BJ (cell line): ENCODE data around the gene GRIN2D. TPM values are rescaled to one million over a fixed set of nuclear protein-coding genes. Genes with fewer than 3 reads are reported as not detected.

Source experiments
- CTCF ChIA-PET: fragments of 350-600 bp; formaldehyde crosslinking; extraction: SDS; loops from one replicate; lab custom pipeline; 2021; ENCODE audit warnings: antibody characterized with exemption, inconsistent platforms; lab: Yijun Ruan, JAX
- POLR2A ChIA-PET: fragments of 300-600 bp; sonication (Branson Sonifier 250); formaldehyde crosslinking; extraction: SDS; loops from one replicate; lab custom pipeline; 2021; ENCODE audit warnings: antibody characterized with exemption; lab: Charles Lee
- DNase-seq: peaks from one replicate; pipeline ENCODE4 v3.0.0-alpha.2; 2011; ENCODE audit warnings: low read depth
- H3K27me3 ChIP-seq: 2 replicates; pipeline ENCODE4 v1.6.0; 2011; ENCODE audit warnings: low read length; ENCODE audit not compliant: control insufficient read depth, insufficient read depth
- H3K36me3 ChIP-seq: 2 replicates; pipeline ENCODE4 v1.5.1; 2011; ENCODE audit warnings: low read length; ENCODE audit not compliant: control insufficient read depth, insufficient read depth
- H3K4me3 ChIP-seq: 2 replicates; pipeline ENCODE4 v1.5.1; 2011; ENCODE audit warnings: low read depth, mild to moderate bottlenecking, control low read depth, low read length
- polyA plus RNA-seq: library from polyadenylated mRNA; depleted of rRNA; stranded (reverse); fragments of >200 nt; gene quantifications from 2 replicates; pipeline ENCODE4 v1.2.3, GENCODE V29; 2011; rRNA removed
- TF ChIP-seq, protein P1 (sequence below): IDR thresholded peaks from 2 replicates; pipeline ENCODE4 v1.5.1; 2011; ENCODE audit warnings: low read depth, mild to moderate bottlenecking, control low read depth, inconsistent platforms, low read length, moderate library complexity; ENCODE audit not compliant: insufficient read depth

Gene GRIN2D
- polyA plus RNA-seq, 1 experiment = 0.64 TPM

DNA sequence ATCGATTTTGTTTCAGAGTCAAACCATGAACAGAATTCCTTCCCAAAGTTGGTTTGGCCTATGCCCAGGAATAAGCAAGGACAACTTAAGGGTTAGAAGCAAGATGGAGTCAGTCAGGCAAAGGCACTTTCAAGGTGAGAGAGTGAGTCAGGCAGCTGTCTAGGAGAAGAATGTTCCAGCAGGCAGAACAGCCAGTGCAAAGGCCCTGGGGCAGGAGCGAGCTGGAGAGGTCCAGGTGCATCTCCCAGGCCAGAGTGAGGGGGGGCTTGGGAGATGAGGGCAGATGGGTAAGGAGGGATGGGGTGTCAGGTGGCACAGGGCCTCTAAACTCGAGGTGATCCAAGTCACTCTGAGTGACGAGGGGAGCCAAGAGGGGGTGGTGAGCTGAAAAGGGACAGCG, 43.1 kb downstream of the GRIN2D start:
- Histone ChIP-seq H3K36me3 (no peaks in the 10 kb centered on the region), H3K4me3 (no peak overlapping the region), H3K27me3 (no peaks in the 10 kb centered on the region)
- ChIA-PET POLR2A (no interaction called here), CTCF (no interaction called here)
- DNase-seq = no peak
- TF ChIP-seq, protein P1, sequence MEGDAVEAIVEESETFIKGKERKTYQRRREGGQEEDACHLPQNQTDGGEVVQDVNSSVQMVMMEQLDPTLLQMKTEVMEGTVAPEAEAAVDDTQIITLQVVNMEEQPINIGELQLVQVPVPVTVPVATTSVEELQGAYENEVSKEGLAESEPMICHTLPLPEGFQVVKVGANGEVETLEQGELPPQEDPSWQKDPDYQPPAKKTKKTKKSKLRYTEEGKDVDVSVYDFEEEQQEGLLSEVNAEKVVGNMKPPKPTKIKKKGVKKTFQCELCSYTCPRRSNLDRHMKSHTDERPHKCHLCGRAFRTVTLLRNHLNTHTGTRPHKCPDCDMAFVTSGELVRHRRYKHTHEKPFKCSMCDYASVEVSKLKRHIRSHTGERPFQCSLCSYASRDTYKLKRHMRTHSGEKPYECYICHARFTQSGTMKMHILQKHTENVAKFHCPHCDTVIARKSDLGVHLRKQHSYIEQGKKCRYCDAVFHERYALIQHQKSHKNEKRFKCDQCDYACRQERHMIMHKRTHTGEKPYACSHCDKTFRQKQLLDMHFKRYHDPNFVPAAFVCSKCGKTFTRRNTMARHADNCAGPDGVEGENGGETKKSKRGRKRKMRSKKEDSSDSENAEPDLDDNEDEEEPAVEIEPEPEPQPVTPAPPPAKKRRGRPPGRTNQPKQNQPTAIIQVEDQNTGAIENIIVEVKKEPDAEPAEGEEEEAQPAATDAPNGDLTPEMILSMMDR = no peak

DNA sequence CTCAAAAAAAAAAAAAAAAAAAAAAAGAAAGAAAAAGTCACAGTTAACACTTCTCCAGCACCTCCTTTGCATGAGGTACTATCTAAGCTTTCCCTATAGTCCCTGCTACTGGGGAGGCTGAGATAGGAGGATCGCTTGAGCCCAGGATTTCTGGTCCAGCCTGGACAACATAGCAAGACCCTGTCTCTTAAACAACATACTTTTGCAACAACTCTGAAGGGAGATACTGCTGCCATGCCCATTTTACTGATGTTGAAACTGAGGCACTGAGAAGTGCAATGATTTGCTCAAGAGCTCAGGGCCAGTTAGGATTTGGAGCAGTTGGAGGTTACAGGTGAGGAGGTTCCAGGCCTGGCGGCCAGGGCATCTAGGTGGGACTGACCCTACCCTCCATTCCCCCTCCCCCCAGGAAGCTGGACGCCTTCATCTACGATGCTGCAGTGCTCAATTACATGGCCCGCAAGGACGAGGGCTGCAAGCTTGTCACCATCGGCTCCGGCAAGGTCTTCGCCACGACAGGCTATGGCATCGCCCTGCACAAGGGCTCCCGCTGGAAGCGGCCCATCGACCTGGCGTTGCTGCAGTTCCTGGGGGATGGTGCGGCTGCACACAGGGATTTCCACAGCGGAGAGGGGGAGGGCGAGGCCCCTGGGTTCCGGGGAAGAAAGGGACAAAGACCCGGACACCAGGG, 48.0 kb downstream of the GRIN2D start:
- TF ChIP-seq, protein P1 = no peak
- ChIA-PET CTCF (interaction anchor here (0.8 to 1.5 kb wide), 3 partner anchors 15 to 50 kb away, joined by 3 to 5 read pairs (median 3); partner anchors contain the start of gene KDELR1), POLR2A (interaction anchor here (0.6 kb wide), 1 partner anchor 27 kb away, joined by 26 read pairs; no protein-coding TSS in a partner anchor)
- Histone ChIP-seq H3K4me3 (no peak overlapping the region), H3K27me3 (no peaks in the 10 kb centered on the region), H3K36me3 (no peaks in the 10 kb centered on the region)
- no peak for DNase-seq

DNA sequence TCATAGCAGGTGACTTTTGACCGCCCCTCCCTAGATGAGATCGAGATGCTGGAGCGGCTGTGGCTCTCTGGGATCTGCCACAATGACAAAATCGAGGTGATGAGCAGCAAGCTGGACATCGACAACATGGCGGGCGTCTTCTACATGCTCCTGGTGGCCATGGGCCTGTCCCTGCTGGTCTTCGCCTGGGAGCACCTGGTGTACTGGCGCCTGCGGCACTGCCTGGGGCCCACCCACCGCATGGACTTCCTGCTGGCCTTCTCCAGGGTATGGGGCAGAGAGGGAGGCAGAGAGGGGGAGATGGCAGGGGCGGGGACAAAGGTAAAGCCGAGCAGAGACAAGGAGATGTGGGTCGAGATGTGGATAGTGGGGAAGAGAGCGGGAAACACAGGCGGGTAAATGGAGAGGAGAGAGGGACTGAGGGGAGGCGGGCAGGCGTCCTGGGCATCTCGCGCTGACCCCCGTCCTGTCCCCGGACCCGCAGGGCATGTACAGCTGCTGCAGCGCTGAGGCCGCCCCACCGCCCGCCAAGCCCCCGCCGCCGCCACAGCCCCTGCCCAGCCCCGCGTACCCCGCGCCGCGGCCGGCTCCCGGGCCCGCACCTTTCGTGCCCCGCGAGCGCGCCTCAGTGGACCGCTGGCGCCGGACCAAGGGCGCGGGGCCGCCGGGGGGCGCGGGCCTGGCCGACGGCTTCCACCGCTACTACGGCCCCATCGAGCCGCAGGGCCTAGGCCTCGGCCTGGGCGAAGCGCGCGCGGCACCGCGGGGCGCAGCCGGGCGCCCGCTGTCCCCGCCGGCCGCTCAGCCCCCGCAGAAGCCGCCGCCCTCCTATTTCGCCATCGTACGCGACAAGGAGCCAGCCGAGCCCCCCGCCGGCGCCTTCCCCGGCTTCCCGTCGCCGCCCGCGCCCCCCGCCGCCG, 48.9 kb downstream of the GRIN2D start:
- DNase-seq = no peak
- Histone ChIP-seq H3K27me3 (no peaks in the 10 kb centered on the region), H3K4me3 (no peak overlapping the region), H3K36me3 (no peaks in the 10 kb centered on the region)
- CTCF ChIA-PET = interaction anchor here (0.8 to 1.5 kb wide), 2 partner anchors 15 to 51 kb away, joined by 3 to 5 read pairs; partner anchors contain the start of gene KDELR1
- POLR2A ChIA-PET = no interaction called here
- TF ChIP-seq, protein P1 = no peak

- ChIA-PET POLR2A (no interaction called here), CTCF (interaction anchor here (0.9 to 1.0 kb wide), 2 partner anchors 15 to 52 kb away, joined by 3 read pairs; partner anchors contain the start of gene KDELR1)
- H3K36me3 ChIP-seq = no peaks in the 10 kb centered on the region
- TF ChIP-seq, protein P1 = no peak
- no peak overlapping the region for H3K4me3 ChIP-seq
- DNase-seq = no peak
- H3K27me3 ChIP-seq = no peaks in the 10 kb centered on the region
Measured at GRCh38 chr19:48443256-48443655, 49.8 kb downstream of the GRIN2D start.

Other genes with a start within 250 kb of the GRIN2D start
- gene LIG1, start 223.3 kb upstream of the GRIN2D start, polyA plus RNA-seq = 11.5 and 19.5 TPM in 2 replicates
- gene ZSWIM9, start 223.0 kb upstream of the GRIN2D start, polyA plus RNA-seq = 0.61 and 0.75 TPM in 2 replicates
- 15.0 and 16.1 TPM in 2 replicates for gene CARD8, start 137.8 kb upstream of the GRIN2D start, polyA plus RNA-seq
- 0.07 and 0.13 TPM in 2 replicates for gene ZNF114, start 123.6 kb upstream of the GRIN2D start, polyA plus RNA-seq
- 351 and 472 TPM in 2 replicates for gene EMP3, start 68.1 kb upstream of the GRIN2D start, polyA plus RNA-seq
- gene TMEM143, start 29.7 kb upstream of the GRIN2D start, polyA plus RNA-seq = 5.7 and 9.9 TPM in 2 replicates
- not detected in 2 replicates for gene SYNGR4, start 29.3 kb upstream of the GRIN2D start, polyA plus RNA-seq
- gene KDELR1, start 2.1 kb upstream of the GRIN2D start, polyA plus RNA-seq = 237 and 273 TPM in 2 replicates
- gene GRWD1, start 52.3 kb downstream of the GRIN2D start, polyA plus RNA-seq = 13.9 and 20.0 TPM in 2 replicates
- 0.31 and 0.34 TPM in 2 replicates for gene KCNJ14, start 61.9 kb downstream of the GRIN2D start, polyA plus RNA-seq
- gene CYTH2, start 75.7 kb downstream of the GRIN2D start, polyA plus RNA-seq = 40.5 and 65.8 TPM in 2 replicates
- 0.04 TPM in 1 of 2 replicates, not detected in the other for gene LMTK3, start 118.2 kb downstream of the GRIN2D start, polyA plus RNA-seq
- 0.25 TPM in 1 of 2 replicates, not detected in the other for gene SULT2B1, start 158.5 kb downstream of the GRIN2D start, polyA plus RNA-seq
- gene SPACA4, start 213.1 kb downstream of the GRIN2D start, polyA plus RNA-seq = not detected in 2 replicates
- gene FAM83E, start 221.4 kb downstream of the GRIN2D start, polyA plus RNA-seq = 0.16 TPM in 1 of 2 replicates, not detected in the other
- gene RPL18, start 225.5 kb downstream of the GRIN2D start, polyA plus RNA-seq = 1,260 and 1,324 TPM in 2 replicates
- 5.6 and 9.2 TPM in 2 replicates for gene SPHK2, start 225.8 kb downstream of the GRIN2D start, polyA plus RNA-seq
- gene DBP, start 243.7 kb downstream of the GRIN2D start, polyA plus RNA-seq = 4.3 and 5.3 TPM in 2 replicates